Transverse colon (tissue), 3 donors: Measurements from ENCODE around the gene RIMOC1.

Experiments used
- POLR2A ChIP-seq: fragments of 450-650 bp; IDR thresholded peaks from one replicate; pipeline ENCODE4 v1.6.1; 2016; ENCODE audit warnings: antibody characterized with exemption, mild to moderate bottlenecking, moderate library complexity
- POLR2AphosphoS5 ChIP-seq, 3 donors: sonication (generic); formaldehyde crosslinking; IDR thresholded peaks; one replicate each; pipeline ENCODE4 v1.6.1; 2016; ENCODE audit warnings: antibody characterized with exemption in 3 of 3

DNA sequence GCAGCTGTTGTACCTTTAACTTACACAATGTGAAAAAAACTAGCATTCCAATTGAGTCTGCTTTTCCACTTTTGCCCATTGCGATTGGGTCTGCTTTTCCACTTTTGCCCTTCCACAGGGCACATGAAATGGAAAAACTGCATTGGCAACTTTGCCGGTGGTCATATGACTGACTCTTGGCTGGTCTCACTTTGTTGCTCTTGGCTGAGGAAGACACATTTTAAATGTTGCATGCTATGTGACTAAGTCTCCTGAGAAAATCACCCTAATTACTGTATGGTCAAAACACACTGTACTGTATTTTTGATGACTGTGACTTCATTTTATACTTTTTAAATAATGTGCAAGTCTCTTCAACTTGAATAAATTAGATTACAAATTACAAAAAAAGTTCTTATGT is 32.3 kb upstream of the RIMOC1 start:
- TF ChIP-seq POLR2AphosphoS5 (IDR thresholded peaks at IDR 0.05) (no peak), POLR2A (no peak)
